Psoas muscle (tissue), 8 donors: ENCODE data around the gene TCF7L1. TPM values are rescaled to one million over a fixed set of nuclear protein-coding genes. Genes with fewer than 3 reads are reported as not detected.
"Not testable (repeated sequence)": the region's sequence is repeated elsewhere in the genome, so short reads cannot be mapped to it uniquely, and the experiment has no call there.

Experiments
- ATAC-seq, 4 donors: fragments of 200-7000 bp; cut with Tn5 transposase; one replicate each; pipeline ENCODE4 v1.9.1; 2020; ENCODE audit warnings: moderate library complexity in 3 of 4, mild to moderate bottlenecking in 2 of 4
- DNase-seq, 2 donors: peaks; one replicate each; pipeline ENCODE4 v3.0.0-alpha.2; 2020
- H3K27ac ChIP-seq: fragments of 200-600 bp; one replicate; pipeline ENCODE4 v1.8.0; 2022
- H3K27me3 ChIP-seq, 3 donors: fragments of 200-600 bp in 1 of 3; one replicate each; pipeline versions ENCODE4 v1.6.1 to v1.8.0; 2013 to 2022; ENCODE audit warnings: low read length in 2 of 3, mild to moderate bottlenecking in 2 of 3, moderate library complexity in 1 of 3; ENCODE audit not compliant: insufficient read depth in 3 of 3
- H3K36me3 ChIP-seq, 2 donors: fragments of 200-600 bp in 1 of 2; one replicate each; pipeline versions ENCODE4 v1.6.1 to v1.8.0; 2013 to 2022; ENCODE audit warnings: low read depth in 1 of 2, mild to moderate bottlenecking in 1 of 2, moderate library complexity in 1 of 2; ENCODE audit not compliant: insufficient read depth in 1 of 2
- H3K4me1 ChIP-seq: fragments of 200-600 bp; one replicate; pipeline ENCODE4 v1.8.0; 2022
- H3K4me3 ChIP-seq: fragments of 200-600 bp; one replicate; pipeline ENCODE4 v1.8.0; 2022; ENCODE audit warnings: mild to moderate bottlenecking
- H3K9me3 ChIP-seq: fragments of 200-600 bp; one replicate; pipeline ENCODE4 v1.8.0; 2022
- CTCF ChIP-seq: fragments of 200-600 bp; IDR thresholded peaks from one replicate; pipeline ENCODE4 v1.8.0; 2022; ENCODE audit warnings: antibody characterized with exemption
- WGBS, 3 donors: extraction: QIAGEN DNeasy Blood & Tissue Kit; methylation state at CpG; one replicate each; pipeline versions ENCODE4 v1.1.6 to v1.1.7; 2013; 5-methylcytosine and 5-hydroxymethylcytosine counted together
- intact Hi-C, 2 donors: fragments of 100-400 bp; cut with DNase I; formaldehyde crosslinking; loops; one replicate each; pipeline versions ENCODE4 v1.11.0 to v1.14.2; 2022
- polyA plus RNA-seq, 3 donors: library from polyadenylated mRNA; stranded (reverse); fragments of 200-250 nt; gene quantifications; one replicate each; pipeline ENCODE4 v1.2.3, GENCODE V29; 2013
- total RNA-seq, 4 donors: library from RNA; stranded (reverse); fragmentation: NEBNext Ultra II Directional in 2 of 4; extraction: Animal tissue kit (Norgen Biotek cat#: 25700) in 2 of 4; gene quantifications; one replicate each; pipeline versions ENCODE4 v1.2.1 to v1.2.4, GENCODE V29; 2021 to 2023
- donor health status: healthy with polysubstance abuse.
- donor health status: DM: no; HTN: no; CAD: no; lungs with moderate emphysema.
- donor health status: Bipolar disorder and iron deficiency.
- donor health status: healthy.
- donor health status: DM: yes; HTN: yes; CAD: no.
- donor health status: DM: no; HTN: no; CAD: no.
- donor health status: DM: no; HTN: no; CAD: no.
- donor health status: DM: yes; HTN: yes; CAD: no.

TCF7L1 gene
- total and polyA plus RNA-seq, 7 donors = 2.1 to 13.3 (median 6.1) TPM

DNA sequence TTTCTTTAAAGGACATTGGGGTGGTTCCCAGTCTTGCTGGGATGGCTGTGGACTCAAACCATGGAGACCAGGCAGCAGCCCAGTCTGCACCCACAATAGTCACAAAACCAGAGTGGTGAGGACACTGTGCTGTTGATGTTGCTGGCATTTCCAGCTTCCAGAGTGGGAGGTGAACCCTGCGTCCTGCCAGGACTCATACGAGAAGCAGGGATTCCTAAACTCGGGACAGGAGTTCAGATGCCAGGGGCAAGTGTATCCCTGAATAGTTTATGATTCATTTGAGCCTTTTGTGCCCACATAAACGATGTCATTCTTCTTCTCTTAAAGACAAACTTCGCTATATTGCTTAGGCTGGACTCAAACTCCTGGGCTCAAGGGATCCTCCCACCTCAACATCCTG lies 62.8 kb downstream of the TCF7L1 start:
- H3K27me3 ChIP-seq = no peaks in the 10 kb centered on the region
- peaks cover 7% of the 10 kb centered on the region for H3K4me1 ChIP-seq
- DNase-seq (peak in 1 of 2 donors; percentile 41), ATAC-seq (peak; percentile 67 to 93 (median 92))
- no peak overlapping the region for H3K27ac ChIP-seq
- intact Hi-C loops = no loop called here
- TF ChIP-seq CTCF = no peak
- H3K4me3 ChIP-seq = no peak overlapping the region
- H3K36me3 ChIP-seq = no peaks in the 10 kb centered on the region
- 33 to 42% (median 36%) methylated on average over 5 of the region's 5 CpGs for WGBS, 3 donors
- H3K9me3 ChIP-seq = no peaks in the 10 kb centered on the region

DNA sequence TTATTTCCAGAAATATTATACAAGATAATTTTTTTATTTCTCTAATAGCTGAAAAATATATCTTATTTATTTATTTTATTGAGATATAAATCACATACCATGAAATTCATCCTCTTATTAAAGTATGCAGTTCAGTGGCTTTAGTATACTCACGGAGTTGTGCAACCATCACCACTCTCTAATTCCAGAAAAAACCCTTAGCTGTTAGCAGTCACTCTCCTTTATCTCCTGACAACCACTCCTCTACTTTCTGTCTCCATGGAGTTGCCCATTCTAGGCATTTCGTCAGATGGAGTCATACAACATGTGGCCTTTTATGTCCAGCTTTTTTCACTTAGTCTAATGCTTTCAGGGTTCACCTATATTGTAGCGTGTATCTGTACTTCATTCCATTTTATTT lies 66.5 kb downstream of the TCF7L1 start:
- no peak overlapping the region for H3K4me3 ChIP-seq
- no peak for TF ChIP-seq CTCF
- intact Hi-C loops = no loop called here
- H3K27ac ChIP-seq = no peak overlapping the region
- H3K27me3 ChIP-seq = no peaks in the 10 kb centered on the region
- DNase-seq (no peak), ATAC-seq (no peak)
- no peaks in the 10 kb centered on the region for H3K9me3 ChIP-seq
- no peaks in the 10 kb centered on the region for H3K36me3 ChIP-seq
- WGBS, 3 donors = 82 to 92% (median 87%) methylated on average over 3 of the region's 3 CpGs
- H3K4me1 ChIP-seq = peaks cover 7% of the 10 kb centered on the region

GRCh38 chr2:85209887-85210286 lies 76.7 kb downstream of the TCF7L1 start:
- Histone ChIP-seq H3K4me1 (peaks cover 16% of the 10 kb centered on the region), H3K27me3 (no peaks in the 10 kb centered on the region), H3K9me3 (no peaks in the 10 kb centered on the region), H3K4me3 (no peak overlapping the region), H3K27ac (no peak overlapping the region), H3K36me3 (no peaks in the 10 kb centered on the region)
- intact Hi-C loops = no loop called here
- TF ChIP-seq CTCF = no peak
- DNase-seq (no peak), ATAC-seq (no peak)
- WGBS, 3 donors = 94 to 100% (median 100%) methylated on average over 1 of the region's 1 CpG

DNA sequence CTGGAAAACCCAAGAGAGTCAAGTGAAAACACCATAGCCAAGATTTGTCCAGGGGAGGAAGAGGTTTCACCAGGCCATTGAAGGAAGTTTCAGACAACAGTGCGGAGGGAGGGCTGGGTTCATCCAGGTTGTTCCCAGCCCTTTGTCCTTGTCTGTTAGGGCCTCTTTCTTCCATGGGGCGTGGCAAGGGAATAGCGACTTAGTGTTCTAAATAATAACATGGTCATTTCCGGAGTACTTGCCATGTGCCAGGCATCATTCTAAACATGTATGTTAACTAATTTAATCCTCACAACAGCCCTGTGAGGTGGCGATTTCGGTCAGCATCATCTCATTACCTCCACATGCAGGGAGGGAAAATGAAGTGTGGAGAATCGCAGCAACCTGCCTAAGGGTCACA lies 77.3 kb downstream of the TCF7L1 start:
- no peaks in the 10 kb centered on the region for H3K36me3 ChIP-seq
- intact Hi-C loops = no loop called here
- no peak for TF ChIP-seq CTCF
- WGBS, 3 donors = 86 to 91% (median 89%) methylated on average over 7 of the region's 7 CpGs
- no peak overlapping the region for H3K27ac ChIP-seq
- H3K27me3 ChIP-seq = no peaks in the 10 kb centered on the region
- ATAC-seq (no peak), DNase-seq (no peak)
- H3K4me3 ChIP-seq = no peak overlapping the region
- no peaks in the 10 kb centered on the region for H3K9me3 ChIP-seq
- peaks cover 20% of the 10 kb centered on the region for H3K4me1 ChIP-seq

DNA sequence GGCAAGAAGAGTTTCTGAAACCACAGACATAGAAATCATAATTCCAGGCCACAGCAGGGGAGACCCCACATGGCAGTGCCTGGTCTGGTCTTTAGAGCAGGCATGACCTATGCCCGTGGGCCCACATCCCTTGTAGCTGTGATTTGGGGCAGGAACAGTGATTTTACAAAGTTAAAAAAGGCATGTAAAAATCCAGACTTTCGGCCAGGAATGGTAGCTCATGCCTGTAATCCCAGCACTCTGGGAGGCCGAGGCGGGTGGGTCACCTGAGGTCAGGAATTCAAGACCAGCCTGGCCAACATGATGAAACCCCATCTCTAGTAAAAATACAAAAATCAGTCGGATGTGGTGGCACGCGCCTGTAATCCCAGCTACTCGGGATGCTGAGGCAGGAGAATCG lies 78.4 kb downstream of the TCF7L1 start:
- 52 to 73% (median 58%) methylated on average over 9 of the region's 9 CpGs for WGBS, 3 donors
- DNase-seq, H3K27me3 ChIP-seq, ATAC-seq, intact Hi-C loops, H3K27ac ChIP-seq, H3K36me3 ChIP-seq, H3K4me3 ChIP-seq, H3K9me3 ChIP-seq: not testable (repeated sequence)
- H3K4me1 ChIP-seq = peaks cover 25% of the 10 kb centered on the region
